GM12878 (cell line): Measurements from ENCODE around the gene PLXND1. TPM values are rescaled to one million over a fixed set of nuclear protein-coding genes. Genes with fewer than 3 reads are reported as not detected.

Experiments
- ATAC-seq: fragments of 200-7000 bp; cut with Tn5 transposase; 3 replicates; pipeline ENCODE4 v1.9.1; 2020; ENCODE audit warnings: mild to moderate bottlenecking, moderate library complexity
- BruUV-seq: library from RNA; stranded (reverse); fragments of 400-500 nt; replicated peaks from 2 replicates; lab custom pipeline; 2021; lab: Mats Ljungman, UMichigan
- CTCF ChIA-PET: fragments of 300-600 bp; sonication (Branson Sonifier 250); formaldehyde crosslinking; extraction: SDS; loops from one replicate; lab custom pipeline; 2021; ENCODE audit warnings: inconsistent platforms; lab: Yijun Ruan, JAX
- POLR2A ChIA-PET: fragments of 350-600 bp; formaldehyde crosslinking; extraction: SDS; loops from one replicate; lab custom pipeline; 2021; ENCODE audit warnings: inconsistent platforms; lab: Charles Lee
- RAD21 ChIA-PET: fragments of 300-600 bp; sonication (Branson Sonifier 250); formaldehyde crosslinking; loops from one replicate; lab custom pipeline; 2023; ENCODE audit warnings: antibody characterized with exemption; ENCODE audit not compliant: unreplicated experiment; lab: Charles Lee
- SMC1A ChIA-PET: fragments of 300-600 bp; sonication (Branson Sonifier 250); formaldehyde crosslinking; loops from one replicate; lab custom pipeline; 2023; ENCODE audit not compliant: unreplicated experiment, uncharacterized antibody; lab: Charles Lee
- DNase-seq: peaks from one replicate; pipeline ENCODE4 v3.0.0-alpha.2; 2011; ENCODE audit warnings: low read depth, low spot score
- FAIRE-seq: peaks from 3 replicates; lab custom pipeline; 2011; peaks lifted over from hg19 to GRCh38; lab: Jason Lieb, UNC
- H2AFZ ChIP-seq: 2 replicates; pipeline ENCODE4 v1.6.0; 2011; ENCODE audit warnings: low read depth, low read length, control low read depth; ENCODE audit not compliant: control insufficient read depth
- H3K27ac ChIP-seq: 2 replicates; pipeline ENCODE4 v1.5.1; 2011; ENCODE audit warnings: control low read depth; ENCODE audit not compliant: control insufficient read depth, insufficient read depth
- H3K27me3 ChIP-seq, 2 experiments: replicated peaks in 1 of 2; 2 replicates each; pipeline versions ENCODE4 v1.6.0 to v1.6.1; 2011; ENCODE audit warnings: low read length in 1 of 2; ENCODE audit not compliant: control insufficient read depth in 2 of 2, insufficient read depth in 2 of 2
- H3K36me3 ChIP-seq, 2 experiments: 2 replicates each; pipeline ENCODE4 v1.5.1; 2011; ENCODE audit warnings: low read length in 1 of 2; ENCODE audit not compliant: control insufficient read depth in 2 of 2, insufficient read depth in 2 of 2
- H3K4me1 ChIP-seq: 2 replicates; pipeline ENCODE4 v1.6.1; 2011; ENCODE audit warnings: mild to moderate bottlenecking, low read length, moderate library complexity, mixed read lengths; ENCODE audit not compliant: control insufficient read depth, insufficient read depth
- H3K4me2 ChIP-seq: 2 replicates; pipeline ENCODE4 v1.6.0; 2011; ENCODE audit warnings: control low read depth; ENCODE audit not compliant: control insufficient read depth, insufficient read depth
- H3K4me3 ChIP-seq: fragments of 200-600 bp; sonication (generic); 2 replicates; pipeline ENCODE4 v1.5.1; 2016
- H3K79me2 ChIP-seq: 2 replicates; pipeline ENCODE4 v1.6.0; 2011; ENCODE audit warnings: low read length; ENCODE audit not compliant: control insufficient read depth, insufficient read depth
- H3K9ac ChIP-seq: 2 replicates; pipeline ENCODE4 v1.8.0; 2011; ENCODE audit warnings: low read length, control low read depth, mixed read lengths; ENCODE audit not compliant: control insufficient read depth, insufficient read depth
- H3K9me3 ChIP-seq: replicated peaks from 3 replicates; pipeline ENCODE4 v1.5.1; 2011; ENCODE audit warnings: mild to moderate bottlenecking, low read length; ENCODE audit not compliant: control insufficient read depth, insufficient read depth
- H4K20me1 ChIP-seq: 2 replicates; pipeline ENCODE4 v1.6.0; 2011; ENCODE audit not compliant: control insufficient read depth, insufficient read depth
- CHD4 ChIP-seq: fragments of 200-600 bp; sonication (generic); IDR thresholded peaks from 2 replicates; pipeline ENCODE4 v1.6.1; 2016; ENCODE audit warnings: mild to moderate bottlenecking
- EED ChIP-seq: sonication (generic); IDR thresholded peaks from 2 replicates; pipeline ENCODE4 v1.6.1; 2016; ENCODE audit warnings: antibody characterized with exemption, low read depth
- HCFC1 ChIP-seq: fragments of 150-350 bp; IDR thresholded peaks from 2 replicates; pipeline ENCODE4 v1.6.1; 2014; ENCODE audit warnings: low read length
- HDAC6 ChIP-seq: fragments of 200-600 bp; sonication (generic); IDR thresholded peaks from one replicate; pipeline ENCODE4 v1.8.0; 2017; ENCODE audit warnings: antibody characterized with exemption; ENCODE audit not compliant: unreplicated experiment
- NFXL1 ChIP-seq: fragments of 450-650 bp; IDR thresholded peaks from 2 replicates; pipeline ENCODE4 v1.6.1; 2017; ENCODE audit warnings: antibody characterized with exemption, mild to moderate bottlenecking, borderline replicate concordance
- RELA ChIP-seq: fragments of 450-650 bp; IDR thresholded peaks from 2 replicates; pipeline ENCODE4 v1.8.0; 2014; ENCODE audit warnings: borderline replicate concordance; ENCODE audit not compliant: partially characterized antibody
- SRF ChIP-seq, 2 experiments: IDR thresholded peaks; 2 replicates each; pipeline ENCODE4 v1.6.1; 2011; ENCODE audit warnings: low read depth in 2 of 2, low read length in 2 of 2, mild to moderate bottlenecking in 1 of 2, moderate library complexity in 1 of 2
- SUZ12 ChIP-seq: fragments of 200-600 bp; sonication (generic); IDR thresholded peaks from one replicate; pipeline ENCODE4 v1.6.1; 2018; ENCODE audit warnings: antibody characterized with exemption, mild to moderate bottlenecking; ENCODE audit not compliant: unreplicated experiment
- WGBS: methylation state at CpG from one replicate; pipeline ENCODE4 v1.1.6; 2016; ENCODE audit warnings: low lambda C conversion rate; ENCODE audit not compliant: insufficient replicate concordance, insufficient coverage; ENCODE audit errors: missing lambda C conversion rate; 5-methylcytosine and 5-hydroxymethylcytosine counted together
- in situ Hi-C: fragments of 300-500 bp; cut with MboI; formaldehyde crosslinking; loops from 9 replicates; pipeline ENCODE4 v1.14.3; 2018; ENCODE audit warnings: mixed read lengths
- intact Hi-C: fragments of 100-400 bp; cut with micrococcal nuclease; formaldehyde crosslinking; loops from one replicate; pipeline ENCODE4 v1.14.2; 2022; ENCODE audit not compliant: unreplicated experiment
- polyA plus RNA-seq, 11 experiments: library from polyadenylated mRNA; depleted of rRNA in 4 of 11; unstranded in 6 of 11; stranded (reverse) in 5 of 11; fragments of >200 nt; fragmentation: Nextera tagmentation in 4 of 11; fragmentation: Illumina TruSeq in 1 of 11; extraction: Ambion mirVana in 4 of 11; extraction: Trizol in 1 of 11; gene quantifications; 1 replicate in 1 of 11; 2 replicates in 10 of 11; pipeline versions ENCODE4 v1.2.1 to v1.2.3, GENCODE V29; 2011 to 2016; ENCODE audit warnings: inconsistent platforms in 2 of 11, missing spikeins in 2 of 11, low read depth in 1 of 11
- total RNA-seq, 4 experiments: library from RNA; depleted of rRNA in 3 of 4; stranded (reverse); fragments of >200 nt in 3 of 4; fragmentation: Illumina TruSeq in 1 of 4; extraction: Trizol in 1 of 4; gene quantifications; 2 replicates each; pipeline versions ENCODE4 v1.2.1 to v1.2.3, GENCODE V29; 2013 to 2021
- TF ChIP-seq, protein P1 (sequence below): fragments of 450-650 bp; IDR thresholded peaks from 2 replicates; pipeline ENCODE4 v1.6.1; 2017; ENCODE audit warnings: mild to moderate bottlenecking

PLXND1 gene
- total and polyA plus RNA-seq, 10 of the 15 experiments (the other 5 are each of a cell fraction or from before 2014, with no cell fraction given), result 0.01 to 2.3 (median 0.72) TPM; not detected in 7

DNA sequence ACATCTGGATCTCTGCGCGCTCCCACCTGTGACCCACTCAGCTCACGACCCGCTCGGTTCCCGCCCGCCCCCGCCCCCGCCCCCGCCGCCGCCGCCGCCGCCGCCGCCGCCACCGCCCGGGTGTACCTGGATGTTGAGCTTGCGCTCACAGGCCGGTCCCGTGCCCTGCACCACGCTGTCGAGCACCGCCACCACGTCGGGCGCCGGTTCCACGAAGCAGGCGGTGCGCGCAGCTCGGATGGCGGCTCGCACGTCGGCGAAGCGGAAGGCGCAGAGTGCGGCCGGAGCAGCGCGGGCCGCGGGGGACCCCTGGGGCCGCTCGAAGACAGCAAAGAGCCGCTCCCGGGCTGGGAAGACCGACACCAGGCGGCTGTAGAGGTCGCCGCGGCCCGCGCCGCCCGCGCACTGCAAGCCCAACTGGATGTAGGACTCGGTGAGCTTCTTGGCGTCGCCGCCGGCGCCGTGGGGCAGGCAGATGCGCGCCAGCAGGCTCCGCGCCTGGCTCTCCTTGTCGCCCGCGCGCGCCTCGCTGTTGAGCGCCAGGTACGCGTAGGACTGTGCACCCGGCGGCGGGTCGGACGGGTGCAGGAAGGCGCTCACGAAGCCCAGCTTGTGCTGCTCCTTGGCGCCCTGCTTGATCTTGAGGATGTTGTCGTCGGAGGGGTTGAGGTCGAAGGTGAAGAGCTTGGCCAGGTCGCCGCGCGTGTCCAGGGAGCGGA is 1.1 kb downstream of the PLXND1 start:
- DNase-seq (no peak), ATAC-seq (peak; percentile 49)
- TF ChIP-seq HDAC6, result peak; percentile 93
- no peak for TF ChIP-seq HCFC1
- TF ChIP-seq RELA, result no peak
- 0 out of 2 replicates have a peak, but pooled peaks have one; percentile 19 for TF ChIP-seq EED
- no peak for TF ChIP-seq SRF (IDR thresholded peaks at IDR 0.05; ENCODE audit: low read depth in 2 of 2, low read length in 2 of 2)
- TF ChIP-seq NFXL1, result no peak
- no peak for TF ChIP-seq CHD4
- TF ChIP-seq, protein P1, sequence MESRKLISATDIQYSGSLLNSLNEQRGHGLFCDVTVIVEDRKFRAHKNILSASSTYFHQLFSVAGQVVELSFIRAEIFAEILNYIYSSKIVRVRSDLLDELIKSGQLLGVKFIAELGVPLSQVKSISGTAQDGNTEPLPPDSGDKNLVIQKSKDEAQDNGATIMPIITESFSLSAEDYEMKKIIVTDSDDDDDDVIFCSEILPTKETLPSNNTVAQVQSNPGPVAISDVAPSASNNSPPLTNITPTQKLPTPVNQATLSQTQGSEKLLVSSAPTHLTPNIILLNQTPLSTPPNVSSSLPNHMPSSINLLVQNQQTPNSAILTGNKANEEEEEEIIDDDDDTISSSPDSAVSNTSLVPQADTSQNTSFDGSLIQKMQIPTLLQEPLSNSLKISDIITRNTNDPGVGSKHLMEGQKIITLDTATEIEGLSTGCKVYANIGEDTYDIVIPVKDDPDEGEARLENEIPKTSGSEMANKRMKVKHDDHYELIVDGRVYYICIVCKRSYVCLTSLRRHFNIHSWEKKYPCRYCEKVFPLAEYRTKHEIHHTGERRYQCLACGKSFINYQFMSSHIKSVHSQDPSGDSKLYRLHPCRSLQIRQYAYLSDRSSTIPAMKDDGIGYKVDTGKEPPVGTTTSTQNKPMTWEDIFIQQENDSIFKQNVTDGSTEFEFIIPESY, result no peak
- peak; percentile 100 for TF ChIP-seq SUZ12

More for the DNA sequence above, 1.1 kb downstream of the PLXND1 start:
- no TSS peak for BruUV-seq
- Histone ChIP-seq H3K4me2 (peak overlapping the region; percentile 54; the same call in 1 of the 2 replicates), H3K36me3 (no peaks in the 10 kb centered on the region), H2AFZ (no peak overlapping the region), H3K79me2 (no peaks in the 10 kb centered on the region), H4K20me1 (no peaks in the 10 kb centered on the region), H3K9me3 (no peaks in the 10 kb centered on the region), H3K4me1 (no peaks in the 10 kb centered on the region), H3K9ac (no peak overlapping the region), H3K4me3 (no peak overlapping the region; the same call in 1 of the 2 replicates), H3K27me3 (peaks cover 8 to 12% of the 10 kb centered on the region in 2 experiments; a peak in 3 of 4 replicates), H3K27ac (no peak overlapping the region)
- no peak for FAIRE-seq
- in situ Hi-C loops (no loop called here), intact Hi-C loops (no loop called here)
- ChIA-PET POLR2A (no interaction called here), RAD21 (no interaction called here), CTCF (interaction anchor here (0.9 kb wide), 1 partner anchor 115 kb away, joined by 3 read pairs; no protein-coding TSS in a partner anchor), SMC1A (no interaction called here)
- 13% methylated on average over 78 of the region's 98 CpGs for WGBS
